Measurements from ENCODE around the gene FLRT2. TPM values are rescaled to one million over a fixed set of nuclear protein-coding genes. Genes with fewer than 3 reads are reported as not detected.

FLRT2 gene
- total RNA-seq, 1 experiment from 2014 or later: 0.07 TPM

- H3K9me2 ChIP-seq (replicated peaks; ENCODE audit: low read length): no peaks in the 10 kb centered on the region
- H3K36me3 ChIP-seq (ENCODE audit: low read depth, low read length): no peaks in the 10 kb centered on the region
- no peak overlapping the region for H3K4me3 ChIP-seq (ENCODE audit: low read length)
- DNase-seq: no peak
- ChIA-PET POLR2A (ENCODE audit: unreplicated experiment) (no interaction called here), CTCF (no interaction called here)
- no peak overlapping the region for H3K9ac ChIP-seq (ENCODE audit: low read length)
- no peaks in the 10 kb centered on the region for H3K79me2 ChIP-seq (ENCODE audit: low read length)
- H3K4me1 ChIP-seq (ENCODE audit: insufficient read depth, low read length): no peaks in the 10 kb centered on the region
- no peak overlapping the region for H3K27ac ChIP-seq (ENCODE audit: low read length)
- H3K27me3 ChIP-seq (ENCODE audit: low read length): no peaks in the 10 kb centered on the region
- no peak overlapping the region for H3K4me2 ChIP-seq (ENCODE audit: low read length)
- intact Hi-C loops (cut with micrococcal nuclease): no loop called here
- no TSS peak for BruUV-seq (replicated peaks)
- H3K9me3 ChIP-seq (ENCODE audit: low read length): 0 out of 2 replicates have a peak, but pooled peaks cover 3% of the 10 kb centered on the region
- H2AFZ ChIP-seq (ENCODE audit: low read length): no peak overlapping the region
- H3F3A ChIP-seq (ENCODE audit: low read length, unreplicated experiment): no peaks in the 10 kb centered on the region
- no peaks in the 10 kb centered on the region for H4K20me1 ChIP-seq (ENCODE audit: low read length)
- ATAC-seq: no peak
- TF ChIP-seq EZH2 (IDR thresholded peaks at IDR 0.05; ENCODE audit: low read length, unreplicated experiment) (no peak), EZH2phosphoT487 (IDR thresholded peaks at IDR 0.05; ENCODE audit: borderline replicate concordance, low read length) (no peak), CTCF (conservative IDR thresholded peaks at IDR 0.05; ENCODE audit: low read depth, low read length) (no peak)
These were observed 42.7 kb upstream of the FLRT2 start for GRCh38 chr14:85487215-85487614.

DNA sequence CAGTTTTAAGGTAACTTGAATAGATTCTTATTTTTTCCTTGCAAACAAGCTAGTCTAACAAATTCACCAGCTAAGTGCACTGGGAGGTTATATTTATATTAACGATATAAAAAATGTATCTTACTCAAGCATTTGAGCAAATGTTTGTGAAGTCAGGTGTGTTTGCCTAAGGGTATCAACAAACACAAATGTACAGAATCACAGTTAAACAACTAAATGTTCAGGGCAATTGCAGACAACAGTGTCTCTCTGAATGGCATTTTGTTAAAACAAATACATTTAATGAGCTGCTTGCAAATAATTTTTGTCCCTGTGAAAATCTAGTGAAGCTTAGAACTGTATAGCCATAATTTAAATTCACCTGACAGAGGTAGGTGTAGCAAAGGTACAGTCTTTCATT lies 28.2 kb upstream of the FLRT2 start:
- POLR2A ChIA-PET (ENCODE audit: unreplicated experiment): no interaction called here
- no peak overlapping the region for H3K27ac ChIP-seq (ENCODE audit: low read length)
- H3K79me2 ChIP-seq (ENCODE audit: low read length): no peaks in the 10 kb centered on the region
- H3K4me3 ChIP-seq (ENCODE audit: low read length): no peak overlapping the region
- H3K9me2 ChIP-seq (replicated peaks; ENCODE audit: low read length): no peaks in the 10 kb centered on the region
- DNase-seq (no peak), ATAC-seq (no peak)
- no peaks in the 10 kb centered on the region for H3K4me1 ChIP-seq (ENCODE audit: insufficient read depth, low read length)
- H3K36me3 ChIP-seq (ENCODE audit: low read depth, low read length): no peaks in the 10 kb centered on the region
- no peak overlapping the region for H2AFZ ChIP-seq (ENCODE audit: low read length)
- no TSS peak for BruUV-seq (replicated peaks)
- H3F3A ChIP-seq (ENCODE audit: low read length, unreplicated experiment): no peaks in the 10 kb centered on the region
- intact Hi-C loops (cut with micrococcal nuclease): no loop called here
- peaks cover 18% of the 10 kb centered on the region; the same call in 1 of the 2 replicates for H3K9me3 ChIP-seq (ENCODE audit: low read length)
- TF ChIP-seq EZH2 (IDR thresholded peaks at IDR 0.05; ENCODE audit: low read length, unreplicated experiment): no peak
- no peak for TF ChIP-seq CTCF (conservative IDR thresholded peaks at IDR 0.05; ENCODE audit: low read depth, low read length)
- no peak for TF ChIP-seq EZH2phosphoT487 (IDR thresholded peaks at IDR 0.05; ENCODE audit: borderline replicate concordance, low read length)
- no peak overlapping the region for H3K9ac ChIP-seq (ENCODE audit: low read length)
- no peaks in the 10 kb centered on the region for H3K27me3 ChIP-seq (ENCODE audit: low read length)
- CTCF ChIA-PET: no interaction called here
- no peak overlapping the region for H3K4me2 ChIP-seq (ENCODE audit: low read length)
- H4K20me1 ChIP-seq (ENCODE audit: low read length): no peaks in the 10 kb centered on the region

DNA sequence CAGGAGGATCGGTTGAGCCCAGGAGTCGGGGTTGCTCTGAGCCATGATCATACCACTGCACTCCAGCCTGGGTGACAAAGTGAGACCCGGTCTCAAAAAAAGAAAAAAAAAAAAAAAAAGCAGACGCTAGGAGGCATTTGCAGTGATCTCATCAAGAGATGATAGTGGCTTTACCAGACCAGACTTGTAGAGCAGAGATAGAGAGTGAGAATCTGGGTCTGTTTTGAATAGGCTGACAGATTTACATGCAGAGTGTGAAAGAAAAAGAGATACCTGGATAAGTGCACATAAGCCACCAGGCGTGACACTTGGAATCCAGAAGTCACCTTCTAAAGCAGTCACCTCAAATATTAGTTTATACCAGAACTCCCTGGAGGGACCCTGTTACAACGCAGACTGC lies 21.1 kb upstream of the FLRT2 start:
- intact Hi-C loops (cut with micrococcal nuclease): no loop called here
- no peaks in the 10 kb centered on the region for H3K27me3 ChIP-seq (ENCODE audit: low read length)
- ChIA-PET CTCF (no interaction called here), POLR2A (ENCODE audit: unreplicated experiment) (no interaction called here)
- H3K9me2 ChIP-seq (replicated peaks; ENCODE audit: low read length): no peaks in the 10 kb centered on the region
- DNase-seq (no peak), ATAC-seq (no peak)
- H3K4me1 ChIP-seq (ENCODE audit: insufficient read depth, low read length): no peaks in the 10 kb centered on the region
- TF ChIP-seq EZH2 (IDR thresholded peaks at IDR 0.05; ENCODE audit: low read length, unreplicated experiment) (no peak), EZH2phosphoT487 (IDR thresholded peaks at IDR 0.05; ENCODE audit: borderline replicate concordance, low read length) (no peak), CTCF (conservative IDR thresholded peaks at IDR 0.05; ENCODE audit: low read depth, low read length) (no peak)
- no peak overlapping the region for H2AFZ ChIP-seq (ENCODE audit: low read length)
- no peaks in the 10 kb centered on the region for H4K20me1 ChIP-seq (ENCODE audit: low read length)
- H3K4me3 ChIP-seq (ENCODE audit: low read length): no peak overlapping the region
- H3K9me3 ChIP-seq (ENCODE audit: low read length): peaks cover 5% of the 10 kb centered on the region; the same call in 1 of the 2 replicates
- no peak overlapping the region for H3K4me2 ChIP-seq (ENCODE audit: low read length)
- H3K9ac ChIP-seq (ENCODE audit: low read length): no peak overlapping the region
- H3K79me2 ChIP-seq (ENCODE audit: low read length): no peaks in the 10 kb centered on the region
- no TSS peak for BruUV-seq (replicated peaks)
- no peak overlapping the region for H3K27ac ChIP-seq (ENCODE audit: low read length)
- H3F3A ChIP-seq (ENCODE audit: low read length, unreplicated experiment): no peaks in the 10 kb centered on the region
- no peaks in the 10 kb centered on the region for H3K36me3 ChIP-seq (ENCODE audit: low read depth, low read length)

Measured in PC-3 (cell line).